MG63 (cell line): Measurements from ENCODE around the gene DDX27. TPM values are rescaled to one million over a fixed set of nuclear protein-coding genes. Genes with fewer than 3 reads are reported as not detected.
"Not testable (repeated sequence)": the region's sequence is repeated elsewhere in the genome, so short reads cannot be mapped to it uniquely, and the experiment has no call there.

Source experiments
- DNase-seq: peaks from one replicate; pipeline ENCODE4 v3.0.0-alpha.2; 2020
- H3K27me3 ChIP-seq: fragments of 250-450 bp; sonication (Bioruptor Pico); 2 replicates; pipeline ENCODE4 v1.5.1; 2020; ENCODE audit warnings: mild to moderate bottlenecking, moderate library complexity
- H3K36me3 ChIP-seq: fragments of 250-450 bp; sonication (Bioruptor Pico); 2 replicates; pipeline ENCODE4 v1.5.1; 2020; ENCODE audit warnings: mild to moderate bottlenecking, moderate library complexity
- H3K4me3 ChIP-seq: fragments of 250-450 bp; sonication (Bioruptor Pico); 2 replicates; pipeline ENCODE4 v1.5.1; 2020; ENCODE audit warnings: mild to moderate bottlenecking, moderate library complexity
- H3K9me3 ChIP-seq: fragments of 250-450 bp; sonication (Bioruptor Pico); 2 replicates; pipeline ENCODE4 v1.5.1; 2020; ENCODE audit warnings: mild to moderate bottlenecking, moderate library complexity
- total RNA-seq: library from RNA; depleted of rRNA; stranded (reverse); fragments of >200 nt; shearing (Covaris generic); gene quantifications from 2 replicates; pipeline ENCODE4 v1.2.3, GENCODE V29; 2014; ENCODE audit warnings: low replicate concordance; rRNA removed

Gene DDX27, protein sequence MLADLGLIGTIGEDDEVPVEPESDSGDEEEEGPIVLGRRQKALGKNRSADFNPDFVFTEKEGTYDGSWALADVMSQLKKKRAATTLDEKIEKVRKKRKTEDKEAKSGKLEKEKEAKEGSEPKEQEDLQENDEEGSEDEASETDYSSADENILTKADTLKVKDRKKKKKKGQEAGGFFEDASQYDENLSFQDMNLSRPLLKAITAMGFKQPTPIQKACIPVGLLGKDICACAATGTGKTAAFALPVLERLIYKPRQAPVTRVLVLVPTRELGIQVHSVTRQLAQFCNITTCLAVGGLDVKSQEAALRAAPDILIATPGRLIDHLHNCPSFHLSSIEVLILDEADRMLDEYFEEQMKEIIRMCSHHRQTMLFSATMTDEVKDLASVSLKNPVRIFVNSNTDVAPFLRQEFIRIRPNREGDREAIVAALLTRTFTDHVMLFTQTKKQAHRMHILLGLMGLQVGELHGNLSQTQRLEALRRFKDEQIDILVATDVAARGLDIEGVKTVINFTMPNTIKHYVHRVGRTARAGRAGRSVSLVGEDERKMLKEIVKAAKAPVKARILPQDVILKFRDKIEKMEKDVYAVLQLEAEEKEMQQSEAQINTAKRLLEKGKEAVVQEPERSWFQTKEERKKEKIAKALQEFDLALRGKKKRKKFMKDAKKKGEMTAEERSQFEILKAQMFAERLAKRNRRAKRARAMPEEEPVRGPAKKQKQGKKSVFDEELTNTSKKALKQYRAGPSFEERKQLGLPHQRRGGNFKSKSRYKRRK
- 67.0 and 84.4 TPM in 2 replicates for total RNA-seq

DNA sequence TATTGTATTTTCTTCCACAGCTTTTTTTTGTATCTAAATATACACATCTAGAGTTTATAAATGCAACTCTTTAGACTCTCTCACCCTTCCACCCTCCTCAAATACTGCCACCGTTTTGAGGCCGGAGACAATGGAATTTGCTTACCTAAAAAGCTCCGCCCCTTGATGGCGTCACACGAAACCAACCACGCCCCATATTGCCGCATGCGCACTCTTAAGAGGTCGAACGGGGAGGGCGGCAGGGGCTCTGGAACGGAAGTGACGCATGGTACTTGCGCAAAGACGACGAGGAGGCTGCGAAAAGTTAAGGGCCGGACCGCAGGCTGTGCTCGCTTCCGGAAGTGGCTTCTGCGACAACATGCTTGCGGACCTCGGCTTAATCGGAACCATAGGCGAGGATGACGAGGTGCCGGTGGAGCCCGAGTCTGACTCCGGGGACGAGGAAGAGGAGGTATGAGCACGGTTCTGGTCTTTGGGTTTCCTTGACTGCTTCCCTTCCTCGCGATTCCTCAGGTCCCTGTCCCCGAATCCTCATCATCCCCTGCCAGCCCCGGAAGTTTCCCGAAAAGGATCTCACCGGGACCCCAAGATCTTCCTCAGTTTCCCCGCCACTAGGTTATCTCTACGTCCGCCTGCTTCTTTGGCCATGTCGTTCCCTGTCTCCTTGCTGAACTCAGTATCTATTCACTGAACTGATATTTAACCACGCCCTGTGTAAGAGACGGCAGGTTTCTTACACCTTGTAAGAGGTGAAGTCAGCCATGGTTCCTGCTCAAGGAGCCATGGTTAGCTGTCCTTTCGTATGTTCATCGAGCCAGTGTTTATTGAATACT, at the start of gene DDX27:
TSS of gene DDX27 (plus strand) at position 326 of the 833 bp plus-strand sequence. CDS start at position 359, 33 bp downstream.
- peaks cover 38% of the 10 kb centered on the region for H3K36me3 ChIP-seq
- H3K9me3 ChIP-seq, result no peaks in the 10 kb centered on the region
- no peaks in the 10 kb centered on the region for H3K27me3 ChIP-seq
- peak; percentile 96 for DNase-seq
- H3K4me3 ChIP-seq, result peak within 1 kb of the TSS; percentile 86

DNA sequence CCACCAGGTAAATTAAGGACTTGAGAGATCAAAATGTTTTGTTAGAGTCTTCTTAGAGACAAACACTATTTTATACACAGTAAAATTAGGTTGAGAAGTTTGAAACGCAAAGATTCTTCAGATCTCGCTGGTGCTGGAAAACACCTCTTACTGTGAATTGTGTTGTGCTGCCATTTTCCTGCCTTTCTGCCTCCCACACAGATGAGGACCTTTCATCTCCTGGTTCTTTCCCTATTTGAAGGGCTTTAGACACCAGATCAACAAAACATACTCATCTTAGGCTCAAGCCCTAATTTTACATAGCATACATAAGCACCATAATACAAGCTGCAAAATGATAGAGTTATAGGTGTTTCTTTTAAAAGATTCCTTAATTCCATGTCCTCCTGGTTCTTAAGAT, 49.7 kb upstream of the DDX27 start:
- DNase-seq, result no peak
- H3K27me3 ChIP-seq, result no peaks in the 10 kb centered on the region
- peaks cover 62% of the 10 kb centered on the region for H3K36me3 ChIP-seq
- no peak overlapping the region for H3K4me3 ChIP-seq
- no peaks in the 10 kb centered on the region for H3K9me3 ChIP-seq

- H3K27me3 ChIP-seq, result no peaks in the 10 kb centered on the region
- no peaks in the 10 kb centered on the region for H3K9me3 ChIP-seq
- H3K36me3 ChIP-seq, result peaks cover 51% of the 10 kb centered on the region
- no peak for DNase-seq
- no peak overlapping the region for H3K4me3 ChIP-seq
These were observed 48.5 kb upstream of the DDX27 start for GRCh38 chr20:49170714-49171113.

GRCh38 chr20:49171909-49172308, 47.3 kb upstream of the DDX27 start:
- no peak for DNase-seq
- peaks cover 48% of the 10 kb centered on the region for H3K36me3 ChIP-seq
- H3K27me3 ChIP-seq, result no peaks in the 10 kb centered on the region

GRCh38 chr20:49172413-49172812, 46.8 kb upstream of the DDX27 start:
- H3K9me3 ChIP-seq, result no peaks in the 10 kb centered on the region
- no peak for DNase-seq
- H3K27me3 ChIP-seq, result no peaks in the 10 kb centered on the region
- H3K4me3 ChIP-seq, result no peak overlapping the region
- peaks cover 47% of the 10 kb centered on the region for H3K36me3 ChIP-seq

More at GRCh38 chr20:49171909-49172308, 47.3 kb upstream of the DDX27 start:
- Histone ChIP-seq H3K4me3 (no peak overlapping the region), H3K9me3 (no peaks in the 10 kb centered on the region)

- DNase-seq, result no peak
- H3K27me3 ChIP-seq, result no peaks in the 10 kb centered on the region
- peaks cover 57% of the 10 kb centered on the region for H3K36me3 ChIP-seq
- H3K4me3 ChIP-seq, result no peak overlapping the region
- H3K9me3 ChIP-seq, result no peaks in the 10 kb centered on the region
These were observed 45.0 kb upstream of the DDX27 start for GRCh38 chr20:49174183-49174582.

DNA sequence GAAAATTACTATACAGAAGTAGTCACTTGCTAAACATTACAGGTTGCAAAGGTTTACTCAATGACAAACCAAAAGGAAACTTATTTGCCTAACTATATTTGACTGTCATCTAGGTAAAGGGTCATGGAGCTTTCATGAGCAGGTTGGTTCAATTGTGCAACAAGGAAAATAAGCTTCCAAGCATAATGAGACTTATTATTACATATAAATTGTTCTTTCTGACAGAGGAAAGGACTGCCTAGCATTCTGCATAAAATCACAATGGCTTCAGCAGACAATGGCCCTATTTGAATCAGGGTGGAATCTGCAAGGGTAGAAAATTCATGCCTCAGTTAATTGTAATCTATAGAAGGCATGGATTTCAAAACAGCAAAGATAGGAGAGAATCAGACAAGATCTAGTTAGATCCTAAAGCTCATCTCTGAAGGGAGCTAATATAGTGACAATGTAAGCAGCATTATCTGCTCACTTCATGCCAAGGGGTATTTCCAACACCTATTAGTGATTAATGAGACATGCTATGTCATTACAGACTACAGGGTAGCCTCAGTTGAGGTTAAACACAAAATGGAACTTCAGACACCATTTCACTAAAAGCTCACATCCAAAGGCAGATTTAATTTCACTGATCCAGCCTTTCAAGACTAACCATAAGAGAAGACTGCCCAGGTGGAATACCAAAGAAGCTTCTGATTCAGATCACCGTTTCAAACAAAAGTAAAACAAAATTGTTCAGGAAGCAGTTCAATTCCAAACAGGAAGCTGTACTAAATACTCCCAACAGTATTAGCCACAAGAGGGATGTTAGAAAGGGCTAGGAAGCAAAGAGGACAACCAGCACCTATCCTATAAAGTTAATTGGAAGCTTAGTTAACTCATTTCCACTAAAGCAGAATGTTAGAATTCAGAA, 39.6 kb upstream of the DDX27 start:
- DNase-seq, result no peak
- Histone ChIP-seq H3K27me3 (no peaks in the 10 kb centered on the region), H3K36me3 (peaks cover 36% of the 10 kb centered on the region), H3K4me3 (no peak overlapping the region), H3K9me3 (no peaks in the 10 kb centered on the region)

GRCh38 chr20:49181265-49181877, 37.8 kb upstream of the DDX27 start:
- Histone ChIP-seq H3K27me3 (no peaks in the 10 kb centered on the region), H3K4me3 (no peak overlapping the region), H3K36me3 (peaks cover 48% of the 10 kb centered on the region), H3K9me3 (no peaks in the 10 kb centered on the region)
- no peak for DNase-seq

DNA sequence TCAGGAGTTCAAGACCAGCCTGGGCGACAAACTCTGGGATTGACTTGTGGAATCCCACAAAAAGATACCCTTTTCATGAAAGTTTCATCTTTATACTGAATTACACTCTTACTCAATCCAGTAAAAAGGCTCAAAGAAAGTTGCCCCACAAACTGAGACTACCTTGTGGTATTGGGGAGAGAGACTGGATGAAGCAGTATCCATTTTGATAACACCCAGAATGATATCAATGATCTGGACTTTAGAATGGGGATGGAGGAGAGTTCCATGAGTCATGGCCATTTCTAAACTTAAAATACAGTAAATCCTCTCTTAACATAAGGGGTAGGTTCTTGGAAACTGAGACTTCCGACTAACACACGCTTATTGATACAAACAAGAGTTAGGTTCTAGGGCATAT, 35.8 kb upstream of the DDX27 start:
- Histone ChIP-seq H3K4me3 (no peak overlapping the region), H3K9me3 (no peaks in the 10 kb centered on the region), H3K36me3 (peaks cover 35% of the 10 kb centered on the region), H3K27me3 (no peaks in the 10 kb centered on the region)
- no peak for DNase-seq

DNA sequence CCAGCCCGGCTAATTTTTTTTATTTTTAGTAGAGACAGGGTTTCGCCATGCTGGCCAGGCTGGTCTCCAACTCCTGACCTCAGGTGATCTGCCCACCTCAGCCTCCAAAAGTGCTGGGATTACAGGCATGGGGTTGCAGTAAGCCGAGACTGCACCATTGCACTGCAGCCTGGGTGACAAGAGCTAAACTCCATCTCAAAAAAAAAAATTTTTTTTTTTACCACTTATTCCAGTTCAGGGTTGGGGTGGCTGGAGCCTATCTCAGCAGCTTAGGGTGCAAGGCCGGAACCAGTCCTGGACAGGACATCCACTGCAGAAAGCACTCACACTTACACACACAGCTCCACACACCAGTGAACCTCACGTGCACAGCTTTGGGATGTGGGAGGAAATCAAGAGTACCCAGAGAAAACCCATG, 35.1 kb upstream of the DDX27 start:
- H3K9me3 ChIP-seq, result not testable (repeated sequence)
- H3K36me3 ChIP-seq, result peaks cover 33% of the 10 kb centered on the region

GRCh38 chr20:49184691-49185070, 34.5 kb upstream of the DDX27 start:
- no peak for DNase-seq
- peaks cover 33% of the 10 kb centered on the region for H3K36me3 ChIP-seq
- no peak overlapping the region for H3K4me3 ChIP-seq
- peaks cover 3% of the 10 kb centered on the region for H3K9me3 ChIP-seq
- no peaks in the 10 kb centered on the region for H3K27me3 ChIP-seq

More for the DNA sequence above, 35.1 kb upstream of the DDX27 start:
- DNase-seq, H3K4me3 ChIP-seq, H3K27me3 ChIP-seq: not testable (repeated sequence)

- H3K27me3 ChIP-seq, result no peaks in the 10 kb centered on the region
- peaks cover 3% of the 10 kb centered on the region for H3K9me3 ChIP-seq
- DNase-seq, result no peak
- peaks cover 33% of the 10 kb centered on the region for H3K36me3 ChIP-seq
- no peak overlapping the region for H3K4me3 ChIP-seq
These were observed 34.0 kb upstream of the DDX27 start for GRCh38 chr20:49185071-49185761.

DNA sequence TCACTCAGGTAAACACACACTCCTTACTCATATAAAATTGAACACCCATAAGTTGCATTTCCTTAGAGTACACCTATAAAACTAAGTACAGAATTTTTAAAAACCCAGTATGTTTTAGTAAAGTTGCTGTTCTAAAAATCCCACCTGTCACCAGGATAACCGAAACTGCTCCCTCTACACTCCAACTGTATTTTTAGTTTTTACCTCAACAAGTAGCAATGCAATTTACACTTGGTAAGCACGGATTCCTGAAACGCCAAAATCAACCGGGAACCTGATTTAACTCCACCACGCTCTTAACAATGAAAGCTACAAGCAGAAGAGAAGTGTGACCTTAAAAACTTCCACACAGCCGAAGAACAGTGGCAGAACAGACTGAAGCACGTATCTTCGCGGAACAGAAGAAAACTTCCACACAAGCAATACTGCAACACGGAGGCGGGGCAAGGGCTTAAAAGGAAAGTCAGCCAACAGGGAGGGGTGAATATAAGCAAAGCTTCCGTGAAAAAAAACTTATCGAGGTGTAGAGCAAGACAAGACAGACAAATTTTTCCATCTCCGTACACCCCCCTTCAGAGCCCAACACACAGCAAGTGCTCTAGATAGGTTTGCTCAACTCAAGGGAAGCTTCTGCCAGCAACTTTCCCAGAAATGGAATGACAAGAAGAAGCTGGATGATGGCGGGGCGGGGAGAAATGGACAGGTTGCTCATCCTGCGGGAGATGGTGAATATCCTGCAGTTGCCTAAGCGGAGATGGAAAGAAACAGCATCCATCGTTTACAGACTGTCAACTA, 32.5 kb upstream of the DDX27 start:
- Histone ChIP-seq H3K4me3 (peak overlapping the region; percentile 68), H3K36me3 (peaks cover 33% of the 10 kb centered on the region), H3K27me3 (no peaks in the 10 kb centered on the region), H3K9me3 (peaks cover 3% of the 10 kb centered on the region)
- peak; percentile 49 for DNase-seq

GRCh38 chr20:49187330-49187850, 31.8 kb upstream of the DDX27 start:
- Histone ChIP-seq H3K27me3 (no peaks in the 10 kb centered on the region), H3K9me3 (peaks cover 3% of the 10 kb centered on the region), H3K36me3 (peaks cover 33% of the 10 kb centered on the region), H3K4me3 (peak overlapping the region; percentile 68)
- DNase-seq, result no peak
